Kidney capillary endothelial cell (primary cell): Measurements from ENCODE around the gene CDH12.
"Not testable (repeated sequence)": the region's sequence is repeated elsewhere in the genome, so short reads cannot be mapped to it uniquely, and the experiment has no call there.

Source experiments
- DNase-seq: peaks from one replicate; pipeline ENCODE4 v3.0.0-alpha.2; 2018; ENCODE audit warnings: low spot score

Gene CDH12

GRCh38 chr5:22567983-22568382 is 285.2 kb downstream of the CDH12 start:
- no peak for DNase-seq

GRCh38 chr5:22560147-22560546 is 293.0 kb downstream of the CDH12 start:
- DNase-seq = no peak

- no peak for DNase-seq
Observed at GRCh38 chr5:22557251-22557650, 295.9 kb downstream of the CDH12 start.

DNA sequence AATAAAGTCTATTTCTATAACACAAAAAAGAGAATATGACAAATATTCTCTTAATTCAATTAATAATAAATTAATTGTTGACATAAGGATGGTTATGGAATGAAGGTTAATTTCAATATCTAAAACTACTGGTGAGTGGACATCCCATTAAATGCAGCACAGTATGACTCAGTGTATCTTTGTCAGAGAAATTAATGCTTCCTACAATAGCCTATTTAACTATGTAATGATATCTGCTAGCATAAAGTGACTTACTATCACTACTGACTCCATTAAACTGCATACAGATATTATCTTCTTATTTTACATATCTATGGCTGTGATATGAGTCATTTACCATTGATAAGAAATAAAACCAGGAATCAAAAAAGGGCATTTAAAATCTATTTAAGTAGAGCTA is 298.7 kb downstream of the CDH12 start:
- DNase-seq = no peak

- DNase-seq = no peak
Observed at GRCh38 chr5:22549876-22550671, 303.1 kb downstream of the CDH12 start.

GRCh38 chr5:22542340-22542739 is 310.8 kb downstream of the CDH12 start:
- DNase-seq = no peak

GRCh38 chr5:22541037-22541436 is 312.1 kb downstream of the CDH12 start:
- no peak for DNase-seq

GRCh38 chr5:22539762-22540161 is 313.4 kb downstream of the CDH12 start:
- DNase-seq = no peak

DNA sequence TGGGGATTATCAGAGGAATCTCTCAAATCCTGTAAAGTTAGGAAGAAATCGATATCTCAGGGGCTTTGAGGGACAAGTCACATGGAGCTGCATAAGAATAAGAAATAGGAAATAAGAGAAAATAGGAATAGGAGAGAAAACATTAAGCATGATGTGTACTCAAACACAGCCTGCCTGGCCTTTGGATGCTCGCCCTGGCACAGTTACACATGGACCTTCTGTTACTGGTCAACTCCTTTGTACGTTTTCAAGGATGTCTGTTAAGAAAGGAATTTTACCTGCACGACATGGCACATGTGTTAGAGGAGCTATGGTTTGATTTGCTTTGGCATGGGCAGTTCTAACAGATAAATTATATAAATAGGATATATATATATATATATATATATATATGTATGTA is 321.2 kb downstream of the CDH12 start:
- no peak for DNase-seq

- no peak for DNase-seq
Observed at GRCh38 chr5:22521521-22521920, 331.6 kb downstream of the CDH12 start.

DNA sequence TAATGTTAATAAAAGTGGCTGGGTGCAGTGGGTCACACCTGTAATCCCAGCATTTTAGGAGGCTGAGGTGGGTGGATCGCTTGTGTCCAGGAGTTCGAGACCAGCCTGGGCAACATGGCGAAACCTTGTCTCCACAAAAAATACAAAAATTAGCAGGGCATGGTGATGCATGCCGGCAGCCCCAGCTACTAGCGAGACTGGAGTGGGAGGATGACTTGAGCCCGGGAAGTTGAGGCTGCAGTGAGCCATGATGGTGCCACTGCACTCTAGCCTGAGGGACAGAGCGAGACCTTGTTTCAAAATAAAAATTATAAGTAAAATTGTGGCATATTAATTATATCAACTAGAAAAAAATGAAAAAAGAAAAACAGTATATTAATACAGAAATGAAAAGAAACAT is 336.6 kb downstream of the CDH12 start:
- not testable (repeated sequence) for DNase-seq

DNA sequence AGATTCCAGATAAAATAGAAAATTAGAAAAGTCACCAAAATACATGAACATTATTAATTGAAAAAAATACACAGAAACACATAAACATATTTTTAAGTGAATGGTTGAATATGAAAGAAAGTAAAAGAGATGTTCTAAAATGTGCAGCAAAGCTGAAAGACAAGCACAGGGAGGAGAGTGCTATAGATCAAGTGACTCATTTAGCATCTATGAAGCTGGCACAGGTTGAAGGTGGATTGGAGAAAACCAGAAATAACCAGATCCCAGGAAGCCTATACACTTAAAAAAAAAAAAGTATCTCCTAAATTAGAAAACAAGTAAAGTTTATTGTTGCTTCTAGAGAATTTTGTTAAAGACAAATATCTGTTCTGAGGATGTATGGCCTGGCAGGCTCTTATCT is 338.9 kb downstream of the CDH12 start:
- DNase-seq = no peak

DNA sequence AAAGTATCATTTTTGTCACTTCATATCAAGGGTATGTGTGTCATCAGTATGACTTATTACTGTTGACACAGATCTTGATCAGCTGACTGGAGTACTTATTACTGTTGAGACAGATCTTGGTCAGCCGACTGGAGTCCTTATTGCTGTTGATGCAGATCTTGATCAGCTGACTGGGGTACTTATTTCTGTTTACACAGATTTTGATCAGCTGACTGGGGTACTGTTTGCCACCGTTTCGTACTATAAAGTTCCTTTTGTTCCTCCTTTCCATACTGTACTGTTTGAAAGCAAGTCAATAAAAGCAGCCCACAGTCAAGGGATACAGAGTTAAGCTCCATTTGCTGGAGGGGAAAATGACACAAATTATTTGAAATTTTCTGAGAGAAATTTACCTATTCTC is 347.3 kb downstream of the CDH12 start:
- no peak for DNase-seq

GRCh38 chr5:22504411-22504810 is 348.7 kb downstream of the CDH12 start:
- DNase-seq = no peak

- no peak for DNase-seq
Observed at GRCh38 chr5:22500556-22500955, 352.6 kb downstream of the CDH12 start.

- DNase-seq = no peak
Observed at GRCh38 chr5:22496666-22497065, 356.5 kb downstream of the CDH12 start.

DNA sequence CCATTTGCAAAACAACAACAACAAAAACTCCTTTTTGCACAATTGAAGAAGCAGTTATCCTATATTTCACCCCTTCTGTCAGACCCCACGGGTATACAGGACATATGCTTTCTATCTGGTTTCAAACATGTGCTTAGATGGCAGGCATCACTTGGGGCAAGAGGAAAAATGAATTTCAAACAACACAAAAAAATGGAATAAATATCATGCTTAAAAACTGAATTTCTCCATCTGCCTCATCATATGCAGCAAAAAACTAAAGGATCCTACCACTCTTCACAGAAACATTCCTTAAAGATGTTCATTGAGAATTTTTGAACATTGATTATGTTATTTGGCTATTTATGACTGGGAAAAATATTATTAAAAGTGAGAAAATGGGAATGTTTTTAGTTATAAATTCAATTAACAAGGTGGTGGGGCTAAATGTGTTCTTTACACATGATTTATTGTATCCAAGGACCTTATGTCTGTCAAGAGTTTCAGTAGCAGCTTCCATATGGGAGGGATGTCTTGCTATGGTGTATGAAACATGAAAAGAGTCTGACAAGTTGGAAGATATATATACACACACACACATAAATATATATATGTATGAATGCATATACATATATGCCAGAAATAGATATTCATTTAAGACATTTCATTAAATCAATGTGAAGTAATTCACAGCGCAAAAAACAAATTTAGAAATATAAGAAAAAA is 358.0 kb downstream of the CDH12 start:
- no peak for DNase-seq

GRCh38 chr5:22488427-22488826 is 364.7 kb downstream of the CDH12 start:
- DNase-seq = no peak

DNA sequence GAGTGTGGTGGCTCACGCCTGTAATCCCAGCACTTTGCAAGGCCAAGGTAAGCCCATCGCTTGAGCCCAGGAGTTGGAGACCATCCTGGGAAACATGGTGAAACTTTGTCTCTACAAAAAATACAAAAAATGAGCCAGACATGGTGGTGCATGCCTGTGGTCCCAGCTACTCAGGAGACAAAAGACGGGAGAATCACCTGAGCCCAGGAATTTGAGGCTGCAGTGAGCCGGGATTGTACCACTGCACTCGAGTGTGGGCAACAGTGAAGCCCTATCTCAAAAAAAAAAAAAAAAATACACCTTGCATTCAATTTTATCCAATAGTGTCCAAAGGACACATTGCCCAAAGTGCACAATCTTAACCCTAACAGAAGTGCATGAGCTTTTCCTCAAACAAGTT is 372.8 kb downstream of the CDH12 start:
- DNase-seq = no peak

- DNase-seq = no peak
Observed at GRCh38 chr5:22473886-22474285, 379.3 kb downstream of the CDH12 start.

DNA sequence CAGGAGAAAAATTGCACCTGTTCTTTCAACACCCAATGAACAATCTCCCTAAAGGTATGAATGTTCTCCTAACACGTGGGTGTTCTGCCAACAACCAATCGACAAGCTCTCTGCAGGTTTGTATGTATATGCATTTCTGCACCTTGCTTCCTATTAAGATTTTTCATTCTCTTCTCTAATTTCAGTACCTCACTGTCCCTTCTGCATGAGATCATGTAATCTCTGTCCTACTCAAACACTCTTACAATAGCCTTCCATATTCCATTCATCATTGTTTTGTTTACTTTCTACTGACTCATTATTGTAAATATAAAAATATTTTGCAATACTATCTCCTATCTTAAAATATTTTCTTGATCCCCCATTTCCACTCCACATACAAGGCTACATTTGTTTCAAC is 382.0 kb downstream of the CDH12 start:
- no peak for DNase-seq

GRCh38 chr5:22470408-22470807 is 382.7 kb downstream of the CDH12 start:
- no peak for DNase-seq

GRCh38 chr5:22465616-22466015 is 387.5 kb downstream of the CDH12 start:
- no peak for DNase-seq

DNA sequence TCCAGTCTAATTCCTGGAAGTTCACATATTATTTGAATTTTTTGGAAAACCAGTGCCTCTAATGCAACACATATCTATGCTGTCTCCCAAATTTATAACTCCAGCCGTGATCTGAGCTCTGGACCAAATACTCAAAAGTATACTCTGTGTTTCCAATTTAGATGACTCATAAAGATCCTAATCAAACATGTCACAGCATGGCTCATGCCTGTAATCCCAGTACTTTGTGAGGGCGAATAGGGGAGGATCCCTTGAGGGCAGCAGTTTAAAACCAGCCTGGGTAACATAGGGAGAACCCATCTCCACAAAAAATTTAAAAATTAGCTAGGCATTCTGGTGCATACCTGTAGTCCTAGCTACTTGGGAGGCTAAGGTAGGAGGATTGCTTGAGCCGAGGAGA is 388.0 kb downstream of the CDH12 start:
- no peak for DNase-seq
